Measurements from ENCODE around the gene LRMDA.

LRMDA gene

DNA sequence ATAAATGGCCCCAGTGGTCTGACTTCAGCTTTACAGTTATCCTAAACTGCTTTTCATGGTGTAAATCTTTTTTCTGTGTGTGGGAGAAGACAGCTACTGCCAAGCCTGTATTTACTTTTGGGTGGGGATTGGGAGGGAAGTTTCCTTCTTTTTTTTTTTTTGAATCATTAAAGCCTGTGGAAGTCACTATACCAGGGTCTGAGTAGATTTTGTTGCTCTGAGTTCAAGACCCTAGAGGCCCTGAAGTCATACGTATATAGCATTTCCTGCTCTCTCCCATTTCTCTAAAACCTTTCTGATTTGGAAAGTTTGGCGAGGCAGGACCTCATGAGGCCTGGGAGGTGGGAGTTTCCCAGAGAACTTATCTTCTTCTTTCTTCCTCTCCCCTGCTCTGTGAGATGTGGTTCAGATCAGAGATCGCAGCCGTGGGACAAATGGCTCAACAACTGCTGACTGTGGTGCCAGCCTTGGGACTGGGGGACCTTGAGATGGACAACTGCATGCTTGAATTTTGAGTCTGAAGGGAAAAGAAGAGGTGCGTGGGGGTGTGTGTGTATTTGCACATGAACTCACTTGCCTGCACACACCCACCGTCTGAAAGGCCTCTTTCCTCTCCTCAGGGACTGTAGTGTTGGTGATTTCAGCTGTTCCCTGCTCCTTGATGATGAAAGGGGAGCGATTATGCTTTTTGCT lies 18.1 kb downstream of the LRMDA start:
- no peak for DNase-seq

DNA sequence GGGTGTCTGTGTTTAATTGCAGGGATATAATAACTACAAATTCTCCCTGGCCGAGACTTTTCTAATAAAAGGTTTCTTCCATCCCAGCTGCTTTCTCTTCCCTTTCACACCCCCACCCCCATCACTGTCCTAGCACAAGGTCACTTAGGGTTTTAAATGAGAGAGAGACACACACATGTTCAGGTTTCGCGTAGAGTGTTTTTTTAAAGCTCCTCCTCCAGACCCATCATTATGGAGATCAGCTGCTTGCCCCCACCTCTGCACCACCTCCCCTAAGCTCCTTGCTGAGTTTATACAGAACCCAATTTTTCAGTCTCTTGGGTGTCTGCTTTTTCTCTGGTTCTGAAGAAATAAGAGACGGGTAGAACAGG lies 18.6 kb downstream of the LRMDA start:
- no peak for DNase-seq

DNA sequence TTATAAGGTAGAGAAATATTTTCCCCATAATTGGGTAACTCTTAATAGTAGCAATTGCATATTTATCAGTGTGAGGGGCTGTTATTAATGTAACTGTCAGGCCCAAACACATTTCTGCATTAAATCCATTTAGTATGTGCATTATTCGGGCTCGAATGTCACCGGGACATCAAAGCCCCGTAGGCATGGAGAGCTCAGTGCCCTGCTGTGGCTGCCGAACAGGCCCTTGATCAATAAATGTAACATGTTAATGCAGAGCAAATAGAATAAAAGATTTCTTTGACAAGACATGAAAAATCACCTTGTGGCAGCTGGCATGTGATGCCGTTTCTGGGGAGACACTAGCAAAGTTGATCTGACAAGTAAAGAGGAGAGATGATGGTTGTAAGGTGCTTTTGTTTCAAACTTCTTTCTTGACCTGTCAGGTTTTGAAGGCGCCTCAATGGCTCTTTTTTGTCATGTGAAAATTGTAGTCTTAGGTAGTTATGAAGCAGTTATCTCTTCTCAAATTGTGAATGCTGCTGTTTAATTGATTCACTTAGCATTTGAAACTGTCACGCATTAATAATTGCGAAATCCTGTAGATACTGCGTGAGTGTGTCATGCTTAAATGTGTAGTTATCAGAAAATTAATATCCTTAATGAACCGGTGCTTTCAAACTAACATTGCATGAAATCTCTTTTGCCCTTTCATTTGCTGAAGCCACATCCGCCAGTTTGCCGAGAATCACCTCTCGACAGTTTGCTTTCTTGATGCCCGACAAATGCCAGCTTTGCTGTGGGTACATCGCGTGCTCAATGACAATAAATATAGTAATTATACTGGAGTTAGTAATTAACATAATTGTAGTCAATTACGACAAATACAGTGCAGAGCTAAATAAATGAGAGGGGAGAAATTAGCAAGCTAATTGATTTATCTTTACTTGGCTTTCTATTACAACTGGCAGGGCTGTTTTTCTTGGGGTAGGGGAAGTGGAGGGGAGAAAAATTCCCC lies 19.5 kb downstream of the LRMDA start:
- no peak for DNase-seq

DNA sequence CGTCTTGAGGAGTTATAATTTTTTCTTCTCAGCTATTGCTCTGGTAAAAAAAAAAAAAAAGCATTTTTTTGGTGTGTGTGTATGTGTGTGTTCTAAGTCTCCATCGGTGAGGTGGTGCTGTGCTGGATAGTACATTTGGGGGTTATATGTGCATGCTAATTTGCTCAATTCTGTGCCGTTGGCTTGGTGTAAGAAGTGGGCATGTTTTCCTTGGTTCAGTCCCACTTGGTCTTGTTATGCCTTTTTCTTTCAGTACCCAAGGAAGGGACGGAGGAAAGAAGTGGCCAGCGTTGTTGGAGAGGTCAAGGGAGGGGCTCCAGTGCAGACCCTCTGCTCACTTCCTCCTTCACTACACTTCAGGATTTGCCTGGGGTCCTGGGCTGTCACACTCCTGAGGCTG lies 20.4 kb downstream of the LRMDA start:
- DNase-seq, result no peak

DNA sequence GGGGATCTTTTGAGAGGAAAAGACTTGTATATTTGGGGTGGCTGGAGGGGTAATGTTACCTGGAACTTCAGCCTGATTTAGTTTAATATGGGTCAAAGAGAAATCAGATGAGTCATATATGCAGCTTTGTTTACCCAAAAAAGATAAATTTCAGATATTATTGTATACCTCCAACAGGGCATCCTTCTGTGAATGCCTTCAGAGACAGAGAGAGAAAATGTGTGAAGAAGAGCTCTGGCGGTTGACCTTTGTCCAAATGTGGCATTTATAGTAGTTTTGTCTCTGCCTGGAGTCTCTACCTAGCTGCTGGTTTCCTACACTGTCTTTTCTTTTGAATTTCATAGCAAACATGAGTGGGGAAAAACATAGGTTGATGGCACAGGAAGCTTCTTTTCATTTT lies 21.6 kb downstream of the LRMDA start:
- no peak for DNase-seq

DNA sequence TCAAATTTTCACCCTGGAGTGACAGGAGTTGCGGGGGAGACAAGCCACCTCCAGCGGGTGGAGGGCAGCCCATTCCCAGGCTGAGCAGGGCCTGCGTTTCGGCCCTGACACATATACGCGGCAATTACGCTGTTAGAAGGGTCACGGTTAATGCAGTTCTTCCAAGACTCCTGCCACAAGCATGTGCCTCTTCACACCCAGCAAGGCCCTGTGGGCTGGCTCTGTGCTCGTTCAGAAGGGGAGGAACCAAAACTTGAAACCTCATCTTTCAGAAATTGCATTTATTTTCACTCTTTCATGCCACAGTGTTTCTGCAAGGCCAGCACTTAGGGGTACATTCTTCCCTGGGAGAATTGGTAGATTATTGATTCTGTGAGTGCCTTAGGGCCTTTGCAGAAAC lies 24.7 kb downstream of the LRMDA start:
- DNase-seq, result no peak

DNA sequence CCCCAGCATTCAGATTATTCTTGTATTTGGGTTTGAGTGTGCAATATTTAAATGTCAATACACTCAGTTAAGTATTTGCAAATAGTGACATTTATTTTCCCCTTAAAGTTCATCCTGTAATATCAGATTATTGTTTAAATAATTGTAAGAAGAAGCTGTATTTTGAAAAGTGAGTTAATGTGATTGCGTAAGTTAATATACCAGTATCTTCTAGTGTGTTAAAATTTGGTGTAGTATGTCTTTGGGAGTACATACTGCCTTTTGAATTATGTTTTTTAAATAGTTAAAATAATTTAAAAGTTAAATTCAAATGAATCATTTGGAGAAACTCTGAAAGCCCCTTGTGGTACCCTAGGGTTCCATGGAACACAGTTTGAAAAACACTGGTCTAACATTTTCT lies 28.6 kb downstream of the LRMDA start:
- DNase-seq, result no peak

DNA sequence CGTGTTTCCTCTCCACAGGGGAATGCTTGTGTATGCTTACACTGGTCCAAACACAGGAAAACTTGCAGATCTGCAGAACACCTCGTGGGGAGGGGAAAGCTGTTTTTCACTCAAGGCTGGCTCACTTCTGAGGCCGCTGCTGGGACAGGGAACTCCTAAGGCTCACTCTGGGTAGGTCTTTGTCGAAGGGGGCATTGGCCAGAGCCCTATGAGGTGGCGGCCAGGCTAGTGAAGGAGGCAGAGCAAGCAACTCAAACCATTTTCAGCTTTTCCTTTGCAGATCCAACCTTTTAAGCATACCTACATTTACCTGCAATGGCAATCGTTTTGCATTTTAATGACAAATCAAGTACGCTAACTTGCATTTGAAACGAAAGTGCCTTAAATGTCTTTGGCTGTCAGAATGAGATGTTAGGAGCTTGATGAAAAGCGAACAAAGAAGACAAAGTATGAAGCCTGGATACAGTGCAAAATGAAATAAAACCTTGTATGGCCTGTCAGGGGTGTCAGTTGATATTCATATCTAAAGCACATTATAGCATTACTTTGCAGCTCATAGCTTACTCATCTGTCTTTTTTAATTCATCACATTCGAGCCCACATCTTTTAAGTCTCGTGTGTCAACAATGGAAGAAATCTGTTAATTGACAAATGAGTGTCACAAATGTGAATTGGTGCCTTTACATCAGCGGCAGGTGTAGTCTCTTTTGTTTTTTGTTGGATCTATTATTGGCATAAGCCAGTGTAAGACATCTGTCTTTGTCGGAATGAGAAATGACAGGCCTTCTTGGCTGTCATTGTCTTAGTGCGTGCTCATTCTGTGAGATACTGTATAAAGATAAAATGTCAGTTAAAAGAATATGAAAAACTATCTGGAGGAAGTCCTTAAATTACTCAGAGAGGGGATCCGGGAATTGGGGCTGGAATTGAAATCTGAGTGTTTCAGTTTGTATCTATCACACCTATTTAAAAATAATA lies 30.5 kb downstream of the LRMDA start:
- no peak for DNase-seq

DNA sequence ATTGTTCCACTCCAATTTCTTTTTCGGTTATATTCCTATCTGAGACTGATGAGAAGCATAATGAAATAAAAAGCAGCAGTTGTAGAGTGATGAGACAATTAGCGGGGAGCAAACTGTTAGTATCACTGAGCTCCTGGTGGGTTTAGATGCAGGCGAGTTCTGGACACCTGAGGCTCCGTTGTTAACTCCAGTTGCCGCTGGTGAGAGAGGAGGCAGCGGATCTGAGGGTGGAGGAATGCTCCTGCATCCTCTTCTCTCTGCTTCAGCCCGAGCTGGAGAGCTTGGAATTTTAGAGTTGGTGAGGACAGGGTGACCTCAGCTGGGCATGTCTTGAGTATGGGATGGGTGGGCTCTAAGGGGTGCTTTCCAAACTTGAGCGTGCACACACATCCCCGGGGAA lies 31.4 kb downstream of the LRMDA start:
- no peak for DNase-seq

DNA sequence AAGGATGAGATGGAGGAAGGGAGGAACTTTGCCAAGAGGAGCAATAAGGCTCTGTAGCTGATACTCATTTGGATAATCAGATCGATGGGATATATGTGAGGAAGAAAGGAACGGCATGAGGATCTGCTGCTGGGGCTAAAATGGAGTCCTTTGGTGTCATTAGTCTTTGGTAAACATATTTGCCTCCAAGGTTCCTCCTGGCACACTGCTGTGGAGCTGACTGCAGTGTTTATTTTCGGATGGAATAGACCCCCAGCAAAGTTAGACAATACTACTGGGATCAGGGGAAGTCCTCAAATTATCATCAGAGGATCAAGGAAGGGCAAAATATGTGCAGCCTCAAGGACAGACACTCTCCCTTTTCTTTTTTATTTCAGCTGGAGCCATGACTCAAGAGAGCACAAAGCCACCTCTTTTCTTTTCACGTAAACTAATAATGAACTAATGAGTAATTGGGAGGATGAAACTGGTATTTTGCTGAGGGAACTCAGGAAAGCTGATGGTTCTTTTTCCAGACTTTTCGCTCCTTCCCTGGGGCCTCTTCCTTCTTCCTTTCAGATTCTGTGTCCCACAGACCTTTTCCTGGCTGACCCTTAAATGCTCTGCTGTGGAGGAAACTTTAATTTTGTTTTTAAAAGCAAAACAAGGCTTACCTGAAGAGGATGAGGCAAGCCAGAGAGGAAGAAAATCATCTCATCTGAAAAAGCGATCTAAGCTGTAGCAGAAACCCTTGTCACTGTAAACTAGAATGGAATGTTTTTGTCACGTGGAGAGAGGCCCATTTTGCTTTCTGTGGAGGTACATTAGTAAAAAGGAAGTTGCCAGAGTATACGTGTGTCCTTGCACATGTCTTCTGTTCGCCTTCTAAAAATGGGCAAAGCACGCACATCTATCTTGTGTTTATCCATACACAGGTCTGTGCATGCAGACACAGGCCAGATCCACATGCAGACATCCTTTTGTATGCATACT lies 33.3 kb downstream of the LRMDA start:
- DNase-seq, result no peak

DNA sequence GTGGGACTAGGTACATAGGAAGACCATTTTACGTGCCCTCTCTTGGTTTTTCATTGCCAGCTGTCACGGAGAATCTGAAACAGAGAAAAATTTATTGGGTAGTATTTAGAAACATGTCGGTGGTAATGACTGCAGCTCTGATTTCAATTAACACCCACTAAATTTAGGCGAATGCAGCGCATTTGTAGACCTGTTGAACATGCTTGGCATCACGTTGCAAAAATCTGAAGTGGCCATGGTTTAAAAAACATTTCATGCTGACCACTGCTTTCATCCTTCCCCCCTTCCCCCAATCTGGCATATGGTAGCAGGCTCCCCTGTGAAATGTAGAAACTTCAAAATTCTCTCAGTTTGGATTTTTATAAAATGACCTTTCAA lies 34.0 kb downstream of the LRMDA start:
- no peak for DNase-seq

DNA sequence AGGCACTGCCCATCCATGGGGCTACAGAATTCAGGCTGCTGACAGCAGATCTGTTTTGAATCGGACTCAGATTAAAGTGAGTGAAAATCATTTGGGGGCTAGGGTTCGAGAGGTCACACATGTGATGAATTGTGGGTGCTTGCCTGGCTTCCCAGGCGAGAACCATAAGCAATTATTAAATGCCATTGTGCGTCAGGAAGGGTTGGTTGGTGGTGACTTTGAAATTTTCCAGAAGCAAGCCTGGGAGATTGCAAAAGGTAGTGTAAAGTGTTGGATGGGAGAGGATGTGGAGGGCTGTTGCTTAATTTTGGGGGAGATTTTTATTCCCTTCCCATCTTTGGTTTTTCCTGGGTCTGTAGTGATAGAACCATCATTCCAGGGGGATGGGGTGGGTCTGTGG lies 34.6 kb downstream of the LRMDA start:
- DNase-seq, result no peak

DNA sequence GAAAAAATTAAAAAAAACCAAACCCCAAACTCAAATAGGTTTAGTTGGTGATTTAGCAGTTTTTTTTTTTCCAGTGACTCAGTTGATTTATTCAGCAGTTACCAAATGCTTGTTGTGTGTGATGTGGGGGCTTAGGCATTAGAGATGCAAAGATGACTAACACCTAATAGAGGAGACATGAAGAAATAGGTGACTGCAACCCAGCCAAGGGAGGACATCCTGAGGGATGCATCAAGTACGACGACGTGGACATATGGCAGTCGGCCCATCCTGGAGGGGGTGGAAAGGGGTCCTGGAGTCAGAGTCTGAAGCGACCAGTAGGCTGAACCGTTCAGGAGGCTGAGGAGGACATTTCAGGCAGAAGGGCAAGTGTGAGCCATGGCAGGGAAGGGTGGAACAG lies 35.5 kb downstream of the LRMDA start:
- no peak for DNase-seq

DNA sequence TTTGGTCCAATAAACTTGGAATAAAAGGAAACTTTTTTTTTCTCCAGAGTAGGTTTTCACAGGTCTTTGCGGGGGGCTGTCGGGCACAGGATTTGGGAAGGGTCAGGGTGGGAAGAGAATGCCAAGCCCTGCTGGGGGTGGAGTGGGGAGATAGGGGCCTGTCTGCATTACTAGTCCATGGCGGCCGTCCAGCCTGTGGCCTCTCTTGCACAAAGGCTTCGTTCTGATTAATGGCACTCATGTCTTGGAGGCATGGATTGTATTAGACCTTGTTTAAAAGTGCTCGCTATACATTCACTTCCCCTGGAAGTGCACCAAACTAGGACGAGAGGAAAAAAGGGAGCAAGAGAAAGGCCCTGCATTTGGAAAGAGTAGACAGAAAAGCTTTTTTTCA lies 37.2 kb downstream of the LRMDA start:
- no peak for DNase-seq

DNA sequence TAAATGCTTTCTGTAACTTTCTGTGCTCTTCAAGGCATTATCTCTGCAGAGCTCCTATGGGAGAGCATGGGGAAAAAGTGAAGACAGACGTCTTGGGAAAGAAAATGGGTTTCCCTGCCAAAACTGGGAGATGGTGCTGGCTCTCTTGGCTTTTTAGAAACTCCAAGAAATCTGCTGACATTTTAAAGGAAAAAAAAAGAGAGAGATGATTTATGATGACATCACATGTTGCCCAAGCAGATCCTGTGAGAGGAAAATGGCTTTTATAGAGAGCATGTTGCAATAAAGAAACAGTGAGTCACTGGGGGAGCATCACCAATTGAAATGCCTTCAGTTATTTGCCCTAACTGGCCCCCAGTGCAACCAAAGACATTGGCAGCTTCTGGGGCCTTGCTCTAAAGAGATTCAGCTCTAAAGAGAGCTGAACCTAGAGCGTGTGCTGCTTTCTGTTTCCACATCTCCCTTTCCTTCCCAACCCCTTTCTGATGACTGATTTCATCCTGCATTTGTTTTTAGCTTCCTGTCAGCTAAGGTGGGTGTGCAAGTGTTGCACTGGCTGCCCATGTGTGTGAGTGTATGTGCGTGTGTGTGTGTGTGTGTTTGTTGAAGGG lies 37.7 kb downstream of the LRMDA start:
- no peak for DNase-seq

DNA sequence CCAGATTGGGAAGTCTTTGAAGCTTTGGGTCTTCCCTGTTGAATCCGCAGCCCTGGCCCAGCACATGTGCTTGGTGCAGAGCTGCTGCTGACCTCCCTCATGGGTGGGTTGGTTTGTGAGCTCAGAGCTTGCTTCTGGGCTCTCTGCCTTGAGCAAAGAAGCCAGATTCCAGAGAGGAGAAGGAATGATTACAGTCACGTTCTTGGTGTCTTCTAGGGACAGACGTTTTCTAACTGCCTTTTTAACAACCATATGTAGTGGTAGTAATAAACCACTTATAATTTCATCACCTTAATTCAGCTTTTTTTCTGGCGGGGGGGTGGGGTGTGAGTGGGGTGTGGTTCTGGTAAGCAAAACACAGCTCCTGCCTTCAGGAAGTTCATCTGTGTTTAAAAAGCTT lies 39.5 kb downstream of the LRMDA start:
- no peak for DNase-seq

DNA sequence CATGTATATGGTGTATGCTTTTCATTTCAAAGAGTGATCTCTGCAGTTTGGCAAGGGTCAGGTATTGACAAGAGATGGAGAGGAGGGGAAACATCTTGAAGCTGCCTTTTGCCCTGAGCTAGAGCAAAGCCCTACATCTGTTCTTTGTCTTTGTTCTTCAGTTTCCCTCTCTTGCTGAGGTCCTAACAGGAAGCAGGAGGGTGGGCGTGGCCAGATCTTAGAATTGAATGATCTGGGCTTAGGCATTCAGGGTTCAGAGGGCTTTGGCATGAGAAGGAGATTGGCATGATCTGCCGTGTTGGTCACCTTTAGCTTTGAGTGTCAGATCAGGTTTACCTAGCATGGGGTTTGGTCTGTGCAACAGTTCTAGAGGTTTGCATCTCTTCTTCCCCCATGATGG lies 41.3 kb downstream of the LRMDA start:
- DNase-seq, result no peak

DNA sequence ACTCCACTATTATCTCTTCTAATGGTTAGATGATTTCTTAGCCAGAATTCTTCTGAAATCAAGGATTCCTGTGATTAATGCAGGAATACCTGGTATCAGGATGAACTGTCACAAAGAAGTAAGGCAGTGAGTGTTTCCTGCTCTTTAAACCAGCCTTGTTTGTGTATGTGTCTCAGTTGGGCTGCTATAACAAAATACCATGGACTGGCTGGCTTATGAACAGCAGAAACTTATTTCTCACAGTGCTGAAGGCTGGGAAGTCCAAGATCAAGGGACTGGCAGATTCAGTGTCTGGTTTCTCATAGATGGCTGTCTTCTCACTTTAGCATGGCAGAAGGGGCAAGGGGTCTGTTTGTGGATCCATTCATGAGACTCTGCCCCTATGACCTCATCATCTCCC lies 42.7 kb downstream of the LRMDA start:
- no peak for DNase-seq

DNA sequence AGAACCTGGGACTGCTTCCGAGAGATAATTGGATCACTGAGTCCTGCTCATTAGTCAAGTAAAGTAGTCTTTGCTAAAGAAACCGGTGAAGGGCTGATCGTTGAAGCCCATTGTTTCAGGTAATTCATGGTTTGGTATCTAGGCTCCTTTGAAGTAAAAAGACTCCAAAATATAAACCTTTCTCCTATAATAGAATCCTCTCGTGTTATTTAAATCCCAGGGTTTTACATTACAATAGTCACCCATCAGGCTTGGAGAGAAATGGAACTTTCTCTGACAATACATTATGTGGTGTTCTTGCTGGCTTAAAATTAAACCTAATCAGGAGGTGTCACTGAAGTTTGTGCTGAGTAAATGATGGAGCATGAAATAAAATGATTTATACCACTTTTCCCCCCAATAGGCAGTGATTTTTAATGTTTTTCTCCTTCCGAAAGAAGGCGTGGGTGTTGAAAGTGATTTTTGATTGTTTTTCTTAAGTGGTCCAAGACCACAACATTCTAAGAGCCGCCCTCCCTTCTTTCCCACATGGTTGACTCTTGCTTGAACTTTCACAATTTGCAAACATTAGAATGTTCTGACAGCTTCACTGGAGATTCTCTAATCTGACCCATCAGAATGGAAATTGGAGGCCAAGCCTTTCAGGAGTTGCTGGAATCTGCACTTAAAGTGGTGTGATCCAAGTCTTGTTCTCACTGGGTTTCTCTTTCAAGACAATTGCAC lies 44.2 kb downstream of the LRMDA start:
- DNase-seq, result no peak

DNA sequence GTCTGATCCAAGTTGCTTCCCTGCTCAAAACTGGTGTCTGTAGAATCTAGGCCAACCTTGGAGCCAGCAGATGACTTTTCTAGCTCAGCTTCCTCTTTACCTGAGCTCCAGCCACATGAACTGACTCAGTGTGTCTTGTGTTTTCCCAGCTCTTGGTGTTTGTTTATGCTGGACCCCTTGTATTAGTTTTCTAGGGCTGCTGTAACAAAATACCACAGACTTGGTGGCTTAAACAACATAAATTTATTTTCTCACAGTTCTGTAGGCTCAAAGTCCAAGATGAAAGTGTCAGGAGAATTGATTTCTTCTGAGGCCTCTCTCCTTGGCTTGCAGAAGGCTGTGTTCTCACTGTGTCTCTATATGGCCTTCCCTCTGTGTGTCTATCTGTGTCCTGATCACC lies 45.1 kb downstream of the LRMDA start:
- DNase-seq, result no peak

DNA sequence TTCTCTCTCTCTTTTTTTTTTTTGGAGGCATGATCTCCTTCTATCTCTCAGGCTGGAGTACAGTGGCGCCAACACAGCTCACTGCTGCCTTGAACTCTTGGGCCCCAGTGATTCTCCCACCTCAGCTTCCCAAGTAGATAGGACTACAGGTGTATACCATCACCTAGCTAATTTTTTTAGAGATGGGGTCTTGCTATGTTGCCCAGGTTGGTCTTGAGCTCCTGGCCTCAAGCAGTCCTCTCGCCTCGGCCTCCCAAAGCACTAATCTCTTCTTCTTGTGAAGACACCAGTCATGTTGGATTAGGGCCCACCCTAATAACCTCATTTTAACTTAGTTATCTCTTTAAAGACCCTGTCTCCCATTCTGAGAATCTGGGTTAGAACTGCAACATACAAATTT lies 45.6 kb downstream of the LRMDA start:
- DNase-seq, result no peak

All from NCI-H187 treated with DMSO at 0.1 percent for 48 hours (cell line).